H1 (cell line): ENCODE measurements around the gene MTX1. TPM values are rescaled to one million over a fixed set of nuclear protein-coding genes. Genes with fewer than 3 reads are reported as not detected.
A peak's percentile ranks its signal among the peaks of the same experiment; 100 is the strongest.

Experiments
- ATF3 ChIP-seq: IDR thresholded peaks from 2 replicates; pipeline ENCODE4 v1.6.1; 2011; ENCODE audit warnings: low read depth, mild to moderate bottlenecking, low read length; ENCODE audit not compliant: insufficient read depth
- CHD1 ChIP-seq: IDR thresholded peaks from 2 replicates; pipeline ENCODE4 v1.6.1; 2012; ENCODE audit warnings: low read depth, low read length, improper control_type of control experiment
- EZH2 ChIP-seq: fragments of 200-600 bp; sonication (generic); IDR thresholded peaks from 2 replicates; pipeline ENCODE4 v1.7.1; 2012; ENCODE audit warnings: low read depth, mild to moderate bottlenecking, moderate library complexity, low read length, inconsistent platforms; ENCODE audit not compliant: severe bottlenecking
- POU5F1 ChIP-seq: IDR thresholded peaks from 2 replicates; pipeline ENCODE4 v1.6.1; 2011; ENCODE audit warnings: low read depth, mild to moderate bottlenecking, low read length, moderate library complexity
- RFX5 ChIP-seq: IDR thresholded peaks from 2 replicates; pipeline ENCODE4 v1.6.1; 2011; ENCODE audit warnings: low read depth, low read length, improper control_type of control experiment, borderline replicate concordance
- SP1 ChIP-seq: IDR thresholded peaks from 2 replicates; pipeline ENCODE4 v1.6.1; 2011; ENCODE audit warnings: low read depth, low read length
- SP2 ChIP-seq: IDR thresholded peaks from 2 replicates; pipeline ENCODE4 v1.6.1; 2012; ENCODE audit warnings: mild to moderate bottlenecking, low read length, inconsistent platforms
- polyA plus RNA-seq, 7 experiments: library from polyadenylated mRNA; depleted of rRNA in 3 of 7; stranded (reverse) in 5 of 7; unstranded in 2 of 7; fragments of >200 nt in 5 of 7; fragments of 200-250 nt in 2 of 7; gene quantifications; 1 replicate in 5 of 7; 2 replicates in 1 of 7; 4 replicates in 1 of 7; pipeline versions ENCODE4 v1.2.1 to v1.2.3, GENCODE V29; 2011 to 2013; ENCODE audit warnings: missing spikeins in 2 of 7, mixed read lengths in 2 of 7
- total RNA-seq: library from RNA; stranded (reverse); fragmentation: NEBNext Ultra II Directional; extraction: Animal tissue kit (Norgen Biotek cat#: 25700); gene quantifications from 2 replicates; pipeline ENCODE4 v1.2.1, GENCODE V29; 2021
- TF ChIP-seq, protein P1 (sequence below): fragments of 300-600 bp; sonication (generic); IDR thresholded peaks from 2 replicates; pipeline ENCODE4 v1.7.1; 2012; ENCODE audit warnings: low read length, moderate library complexity, mild to moderate bottlenecking, inconsistent platforms; ENCODE audit not compliant: insufficient replicate concordance
- TF ChIP-seq, protein P2 (sequence below): IDR thresholded peaks from 2 replicates; pipeline ENCODE4 v1.6.1; 2012; ENCODE audit warnings: inconsistent platforms

Gene MTX1
- total and polyA plus RNA-seq, 2 of the 8 experiments (the other 6 are each of a cell fraction or from before 2014, with no cell fraction given), result 47.9 to 131 TPM

- TF ChIP-seq, protein P1, sequence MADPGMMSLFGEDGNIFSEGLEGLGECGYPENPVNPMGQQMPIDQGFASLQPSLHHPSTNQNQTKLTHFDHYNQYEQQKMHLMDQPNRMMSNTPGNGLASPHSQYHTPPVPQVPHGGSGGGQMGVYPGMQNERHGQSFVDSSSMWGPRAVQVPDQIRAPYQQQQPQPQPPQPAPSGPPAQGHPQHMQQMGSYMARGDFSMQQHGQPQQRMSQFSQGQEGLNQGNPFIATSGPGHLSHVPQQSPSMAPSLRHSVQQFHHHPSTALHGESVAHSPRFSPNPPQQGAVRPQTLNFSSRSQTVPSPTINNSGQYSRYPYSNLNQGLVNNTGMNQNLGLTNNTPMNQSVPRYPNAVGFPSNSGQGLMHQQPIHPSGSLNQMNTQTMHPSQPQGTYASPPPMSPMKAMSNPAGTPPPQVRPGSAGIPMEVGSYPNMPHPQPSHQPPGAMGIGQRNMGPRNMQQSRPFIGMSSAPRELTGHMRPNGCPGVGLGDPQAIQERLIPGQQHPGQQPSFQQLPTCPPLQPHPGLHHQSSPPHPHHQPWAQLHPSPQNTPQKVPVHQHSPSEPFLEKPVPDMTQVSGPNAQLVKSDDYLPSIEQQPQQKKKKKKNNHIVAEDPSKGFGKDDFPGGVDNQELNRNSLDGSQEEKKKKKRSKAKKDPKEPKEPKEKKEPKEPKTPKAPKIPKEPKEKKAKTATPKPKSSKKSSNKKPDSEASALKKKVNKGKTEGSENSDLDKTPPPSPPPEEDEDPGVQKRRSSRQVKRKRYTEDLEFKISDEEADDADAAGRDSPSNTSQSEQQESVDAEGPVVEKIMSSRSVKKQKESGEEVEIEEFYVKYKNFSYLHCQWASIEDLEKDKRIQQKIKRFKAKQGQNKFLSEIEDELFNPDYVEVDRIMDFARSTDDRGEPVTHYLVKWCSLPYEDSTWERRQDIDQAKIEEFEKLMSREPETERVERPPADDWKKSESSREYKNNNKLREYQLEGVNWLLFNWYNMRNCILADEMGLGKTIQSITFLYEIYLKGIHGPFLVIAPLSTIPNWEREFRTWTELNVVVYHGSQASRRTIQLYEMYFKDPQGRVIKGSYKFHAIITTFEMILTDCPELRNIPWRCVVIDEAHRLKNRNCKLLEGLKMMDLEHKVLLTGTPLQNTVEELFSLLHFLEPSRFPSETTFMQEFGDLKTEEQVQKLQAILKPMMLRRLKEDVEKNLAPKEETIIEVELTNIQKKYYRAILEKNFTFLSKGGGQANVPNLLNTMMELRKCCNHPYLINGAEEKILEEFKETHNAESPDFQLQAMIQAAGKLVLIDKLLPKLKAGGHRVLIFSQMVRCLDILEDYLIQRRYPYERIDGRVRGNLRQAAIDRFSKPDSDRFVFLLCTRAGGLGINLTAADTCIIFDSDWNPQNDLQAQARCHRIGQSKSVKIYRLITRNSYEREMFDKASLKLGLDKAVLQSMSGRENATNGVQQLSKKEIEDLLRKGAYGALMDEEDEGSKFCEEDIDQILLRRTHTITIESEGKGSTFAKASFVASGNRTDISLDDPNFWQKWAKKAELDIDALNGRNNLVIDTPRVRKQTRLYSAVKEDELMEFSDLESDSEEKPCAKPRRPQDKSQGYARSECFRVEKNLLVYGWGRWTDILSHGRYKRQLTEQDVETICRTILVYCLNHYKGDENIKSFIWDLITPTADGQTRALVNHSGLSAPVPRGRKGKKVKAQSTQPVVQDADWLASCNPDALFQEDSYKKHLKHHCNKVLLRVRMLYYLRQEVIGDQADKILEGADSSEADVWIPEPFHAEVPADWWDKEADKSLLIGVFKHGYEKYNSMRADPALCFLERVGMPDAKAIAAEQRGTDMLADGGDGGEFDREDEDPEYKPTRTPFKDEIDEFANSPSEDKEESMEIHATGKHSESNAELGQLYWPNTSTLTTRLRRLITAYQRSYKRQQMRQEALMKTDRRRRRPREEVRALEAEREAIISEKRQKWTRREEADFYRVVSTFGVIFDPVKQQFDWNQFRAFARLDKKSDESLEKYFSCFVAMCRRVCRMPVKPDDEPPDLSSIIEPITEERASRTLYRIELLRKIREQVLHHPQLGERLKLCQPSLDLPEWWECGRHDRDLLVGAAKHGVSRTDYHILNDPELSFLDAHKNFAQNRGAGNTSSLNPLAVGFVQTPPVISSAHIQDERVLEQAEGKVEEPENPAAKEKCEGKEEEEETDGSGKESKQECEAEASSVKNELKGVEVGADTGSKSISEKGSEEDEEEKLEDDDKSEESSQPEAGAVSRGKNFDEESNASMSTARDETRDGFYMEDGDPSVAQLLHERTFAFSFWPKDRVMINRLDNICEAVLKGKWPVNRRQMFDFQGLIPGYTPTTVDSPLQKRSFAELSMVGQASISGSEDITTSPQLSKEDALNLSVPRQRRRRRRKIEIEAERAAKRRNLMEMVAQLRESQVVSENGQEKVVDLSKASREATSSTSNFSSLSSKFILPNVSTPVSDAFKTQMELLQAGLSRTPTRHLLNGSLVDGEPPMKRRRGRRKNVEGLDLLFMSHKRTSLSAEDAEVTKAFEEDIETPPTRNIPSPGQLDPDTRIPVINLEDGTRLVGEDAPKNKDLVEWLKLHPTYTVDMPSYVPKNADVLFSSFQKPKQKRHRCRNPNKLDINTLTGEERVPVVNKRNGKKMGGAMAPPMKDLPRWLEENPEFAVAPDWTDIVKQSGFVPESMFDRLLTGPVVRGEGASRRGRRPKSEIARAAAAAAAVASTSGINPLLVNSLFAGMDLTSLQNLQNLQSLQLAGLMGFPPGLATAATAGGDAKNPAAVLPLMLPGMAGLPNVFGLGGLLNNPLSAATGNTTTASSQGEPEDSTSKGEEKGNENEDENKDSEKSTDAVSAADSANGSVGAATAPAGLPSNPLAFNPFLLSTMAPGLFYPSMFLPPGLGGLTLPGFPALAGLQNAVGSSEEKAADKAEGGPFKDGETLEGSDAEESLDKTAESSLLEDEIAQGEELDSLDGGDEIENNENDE, result no peak
- TF ChIP-seq, protein P2, sequence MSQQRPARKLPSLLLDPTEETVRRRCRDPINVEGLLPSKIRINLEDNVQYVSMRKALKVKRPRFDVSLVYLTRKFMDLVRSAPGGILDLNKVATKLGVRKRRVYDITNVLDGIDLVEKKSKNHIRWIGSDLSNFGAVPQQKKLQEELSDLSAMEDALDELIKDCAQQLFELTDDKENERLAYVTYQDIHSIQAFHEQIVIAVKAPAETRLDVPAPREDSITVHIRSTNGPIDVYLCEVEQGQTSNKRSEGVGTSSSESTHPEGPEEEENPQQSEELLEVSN, result peak; percentile 94
- TF ChIP-seq SP2, result 0 out of 2 replicates have a peak, but pooled peaks have one; percentile 12
- TF ChIP-seq CHD1, result no peak
- TF ChIP-seq EZH2, result no peak
- TF ChIP-seq SP1, result peak; percentile 90
- no peak for TF ChIP-seq RFX5
- TF ChIP-seq POU5F1, result 0 out of 2 replicates have a peak, but pooled peaks have one; percentile 54
- TF ChIP-seq ATF3, result no peak
These were observed 36.1 kb downstream of the MTX1 start (continued) for GRCh38 chr1:155244368-155245162.
